HUES6 (cell line): ENCODE results near the gene RIPPLY2.
A peak's percentile ranks its signal among the peaks of the same experiment; 100 is the strongest.
"Not testable (repeated sequence)": the region's sequence is repeated elsewhere in the genome, so short reads cannot be mapped to it uniquely, and the experiment has no call there.

Experiments used
- H3K27ac ChIP-seq: 2 replicates; pipeline ENCODE4 v1.7.0; 2013; ENCODE audit warnings: low read depth, mild to moderate bottlenecking, low read length, inconsistent platforms
- H3K27me3 ChIP-seq: 2 replicates; pipeline ENCODE4 v1.6.1; 2013; ENCODE audit warnings: low read length; ENCODE audit not compliant: control insufficient read depth, insufficient read depth
- H3K36me3 ChIP-seq: 2 replicates; pipeline ENCODE4 v1.6.1; 2013; ENCODE audit warnings: low read length; ENCODE audit not compliant: control insufficient read depth, insufficient read depth
- H3K4me1 ChIP-seq: 2 replicates; pipeline ENCODE4 v1.6.1; 2013; ENCODE audit warnings: low read length; ENCODE audit not compliant: control insufficient read depth, insufficient read depth
- H3K4me3 ChIP-seq: 2 replicates; pipeline ENCODE4 v1.5.1; 2013; ENCODE audit warnings: low read depth, low read length
- H3K9ac ChIP-seq: one replicate; pipeline ENCODE4 v1.6.1; 2013; ENCODE audit warnings: mild to moderate bottlenecking, low read length
- H3K9me3 ChIP-seq: 2 replicates; pipeline ENCODE4 v1.6.1; 2013; ENCODE audit warnings: low read depth, low read length; ENCODE audit not compliant: control insufficient read depth, insufficient read depth

Gene RIPPLY2

GRCh38 chr6:83853178-83854000 lies at the start of gene RIPPLY2:
Gene RIPPLY2, plus strand, starts transcription at chr6:83853360. Its CDS starts 57 bp downstream, at chr6:83853417.
- Histone ChIP-seq H3K4me3 (peak within 1 kb of the TSS; percentile 76), H3K27ac (no peak within 1 kb of the TSS), H3K4me1 (no peaks in the 10 kb centered on the region), H3K27me3 (peaks cover 66% of the 10 kb centered on the region), H3K9ac (peak within 1 kb of the TSS; percentile 44), H3K9me3 (no peaks in the 10 kb centered on the region), H3K36me3 (no peaks in the 10 kb centered on the region)

GRCh38 chr6:83803492-83803891 lies 49.7 kb upstream of the RIPPLY2 start:
- H3K27me3 ChIP-seq, H3K9me3 ChIP-seq, H3K36me3 ChIP-seq, H3K9ac ChIP-seq, H3K4me1 ChIP-seq, H3K4me3 ChIP-seq, H3K27ac ChIP-seq: not testable (repeated sequence)

DNA sequence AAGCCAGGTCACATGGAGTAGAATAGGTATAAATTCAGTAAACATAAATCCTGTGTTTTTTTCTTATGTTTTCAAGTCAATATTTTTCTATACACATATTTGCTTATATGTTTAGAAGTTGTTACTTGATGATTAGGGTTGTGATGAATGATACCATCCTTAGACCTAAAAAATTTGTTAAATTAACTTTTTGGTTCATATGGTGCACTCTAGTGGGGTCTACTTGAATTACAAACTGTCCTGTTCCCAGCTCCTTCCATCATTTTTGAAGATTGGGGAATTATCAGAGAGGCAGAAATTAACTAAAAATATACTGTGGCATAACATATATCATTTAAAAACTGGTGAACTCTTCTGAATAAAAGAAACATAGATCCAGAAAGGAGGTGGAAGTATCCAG lies 48.3 kb upstream of the RIPPLY2 start:
- Histone ChIP-seq H3K27ac (no peak overlapping the region), H3K4me3 (no peak overlapping the region), H3K9me3 (0 out of 2 replicates have a peak, but pooled peaks cover 2% of the 10 kb centered on the region), H3K27me3 (no peaks in the 10 kb centered on the region), H3K4me1 (no peaks in the 10 kb centered on the region), H3K36me3 (no peaks in the 10 kb centered on the region), H3K9ac (no peak overlapping the region)

GRCh38 chr6:83808005-83808404 lies 45.2 kb upstream of the RIPPLY2 start:
- no peak overlapping the region for H3K27ac ChIP-seq
- no peaks in the 10 kb centered on the region for H3K4me1 ChIP-seq
- H3K9me3 ChIP-seq, result 0 out of 2 replicates have a peak, but pooled peaks cover 2% of the 10 kb centered on the region
- H3K9ac ChIP-seq, result no peak overlapping the region
- H3K27me3 ChIP-seq, result no peaks in the 10 kb centered on the region
- H3K36me3 ChIP-seq, result no peaks in the 10 kb centered on the region
- no peak overlapping the region for H3K4me3 ChIP-seq

GRCh38 chr6:83808926-83809325 lies 44.2 kb upstream of the RIPPLY2 start:
- Histone ChIP-seq H3K36me3 (no peaks in the 10 kb centered on the region), H3K27me3 (no peaks in the 10 kb centered on the region), H3K27ac (no peak overlapping the region), H3K9ac (no peak overlapping the region), H3K4me3 (no peak overlapping the region), H3K4me1 (no peaks in the 10 kb centered on the region), H3K9me3 (no peaks in the 10 kb centered on the region)

DNA sequence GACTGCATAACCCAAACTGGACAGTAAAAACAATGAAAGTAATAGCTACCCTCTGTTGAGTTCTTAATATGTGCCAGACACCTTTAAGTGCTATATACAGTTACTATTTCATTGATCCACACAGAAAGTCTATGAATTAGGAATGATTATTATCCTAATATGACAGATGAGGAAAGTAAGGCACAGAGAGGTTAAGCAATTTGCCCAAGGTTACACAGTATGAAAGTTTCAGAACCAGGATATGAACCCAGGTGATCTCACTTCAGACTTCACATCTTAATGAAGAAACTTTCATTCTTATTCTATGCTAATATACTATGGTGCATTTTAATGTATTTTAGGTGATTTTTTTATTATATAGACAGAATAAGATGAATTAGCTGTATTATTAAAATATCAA lies 40.6 kb upstream of the RIPPLY2 start:
- H3K9ac ChIP-seq, result no peak overlapping the region
- H3K27me3 ChIP-seq, result no peaks in the 10 kb centered on the region
- no peak overlapping the region for H3K27ac ChIP-seq
- H3K9me3 ChIP-seq, result no peaks in the 10 kb centered on the region
- H3K4me3 ChIP-seq, result no peak overlapping the region
- no peaks in the 10 kb centered on the region for H3K4me1 ChIP-seq
- H3K36me3 ChIP-seq, result no peaks in the 10 kb centered on the region

DNA sequence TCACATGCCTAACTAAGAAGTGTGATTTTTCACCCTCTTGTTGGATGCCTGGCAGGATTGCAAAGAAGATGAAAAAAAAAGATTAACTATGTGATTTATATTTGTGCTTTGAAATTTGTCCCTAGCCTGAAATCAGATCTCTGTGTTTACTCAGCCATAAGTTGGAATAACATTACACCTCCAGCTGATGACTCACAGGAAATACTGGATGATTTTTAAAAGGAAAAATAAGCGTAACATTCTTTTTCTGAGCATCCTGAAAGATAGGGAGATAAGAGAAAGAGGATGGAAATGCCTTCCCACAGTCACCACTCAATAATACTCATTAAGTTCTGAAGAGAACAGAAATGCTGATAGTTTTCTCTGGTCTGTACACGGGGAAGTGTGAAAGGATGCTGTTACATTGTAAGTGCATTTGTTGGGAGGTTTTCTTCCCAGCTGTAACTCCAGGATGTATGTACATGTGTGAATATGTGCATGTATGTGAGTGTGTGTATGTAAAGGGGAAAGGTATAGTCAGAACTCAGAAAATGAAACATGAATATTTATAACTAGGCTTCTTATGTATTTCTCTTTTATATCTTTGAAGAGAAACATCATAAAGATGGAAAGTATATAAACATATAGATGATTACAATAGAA lies 37.4 kb upstream of the RIPPLY2 start:
- Histone ChIP-seq H3K9me3 (no peaks in the 10 kb centered on the region), H3K4me1 (no peaks in the 10 kb centered on the region), H3K27me3 (no peaks in the 10 kb centered on the region), H3K27ac (no peak overlapping the region), H3K36me3 (no peaks in the 10 kb centered on the region), H3K9ac (no peak overlapping the region), H3K4me3 (no peak overlapping the region)

DNA sequence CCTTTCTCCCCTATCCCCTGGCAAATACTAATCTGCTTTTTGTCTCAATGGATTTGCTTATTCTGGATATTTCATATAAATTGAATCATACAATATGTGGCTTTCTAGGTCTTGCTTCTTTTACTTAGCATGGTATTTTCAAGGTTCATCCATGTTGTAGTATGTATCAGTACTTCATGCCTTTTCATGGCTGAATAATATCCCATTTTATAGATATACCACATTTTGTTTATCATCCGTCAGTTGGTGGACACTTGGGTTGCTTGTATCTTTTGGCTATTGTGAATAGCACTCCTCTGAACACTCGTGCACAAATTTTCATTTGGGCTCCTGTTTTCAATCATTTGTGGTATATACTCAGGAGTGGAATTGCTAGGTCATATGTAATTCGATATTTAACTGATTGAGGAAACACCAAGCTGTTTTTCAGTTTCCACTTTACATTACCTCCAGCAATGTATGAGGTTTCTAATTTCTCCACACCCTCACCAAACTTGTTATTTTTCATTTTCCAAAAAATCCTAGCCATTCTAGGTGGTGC lies 30.5 kb upstream of the RIPPLY2 start:
- H3K9ac ChIP-seq, result no peak overlapping the region
- H3K27me3 ChIP-seq, result no peaks in the 10 kb centered on the region
- H3K4me3 ChIP-seq, result no peak overlapping the region
- H3K4me1 ChIP-seq, result peaks cover 4% of the 10 kb centered on the region; the same call in 1 of the 2 replicates
- H3K27ac ChIP-seq, result no peak overlapping the region
- H3K36me3 ChIP-seq, result no peaks in the 10 kb centered on the region
- H3K9me3 ChIP-seq, result no peaks in the 10 kb centered on the region

- H3K9ac ChIP-seq, result no peak overlapping the region
- no peaks in the 10 kb centered on the region for H3K9me3 ChIP-seq
- H3K27me3 ChIP-seq, result no peaks in the 10 kb centered on the region
- no peaks in the 10 kb centered on the region for H3K36me3 ChIP-seq
- no peak overlapping the region for H3K4me3 ChIP-seq
- H3K4me1 ChIP-seq, result peaks cover 4% of the 10 kb centered on the region; the same call in 1 of the 2 replicates
- H3K27ac ChIP-seq, result no peak overlapping the region
These were observed 28.8 kb upstream of the RIPPLY2 start for GRCh38 chr6:83824388-83824801.

- Histone ChIP-seq H3K27me3 (no peaks in the 10 kb centered on the region), H3K4me1 (peaks cover 4% of the 10 kb centered on the region; the same call in 1 of the 2 replicates), H3K27ac (no peak overlapping the region), H3K9ac (no peak overlapping the region), H3K9me3 (no peaks in the 10 kb centered on the region), H3K4me3 (no peak overlapping the region), H3K36me3 (no peaks in the 10 kb centered on the region)
These were observed 28.3 kb upstream of the RIPPLY2 start for GRCh38 chr6:83824831-83825230.

GRCh38 chr6:83827050-83827449 lies 26.1 kb upstream of the RIPPLY2 start:
- H3K9me3 ChIP-seq, result no peaks in the 10 kb centered on the region
- no peak overlapping the region for H3K9ac ChIP-seq

More at GRCh38 chr6:83827050-83827449, 26.1 kb upstream of the RIPPLY2 start:
- Histone ChIP-seq H3K4me3 (no peak overlapping the region), H3K4me1 (peaks cover 4% of the 10 kb centered on the region; the same call in 1 of the 2 replicates), H3K27ac (no peak overlapping the region), H3K27me3 (no peaks in the 10 kb centered on the region), H3K36me3 (no peaks in the 10 kb centered on the region)
